Testis (tissue), 2 donors: Measurements from ENCODE around the gene POLN.
"Not testable (repeated sequence)": the region's sequence is repeated elsewhere in the genome, so short reads cannot be mapped to it uniquely, and the experiment has no call there.

ENCODE experiments used
- POLR2A ChIP-seq: fragments of 450-650 bp; IDR thresholded peaks from one replicate; pipeline ENCODE4 v1.6.1; 2017; ENCODE audit warnings: antibody characterized with exemption, mild to moderate bottlenecking, moderate library complexity
- TF ChIP-seq, protein P1 (sequence below), 3 experiments: fragments of 450-650 bp in 2 of 3; fragments of 200-600 bp in 1 of 3; sonication (generic) in 1 of 3; IDR thresholded peaks; one replicate each; pipeline ENCODE4 v1.5.1; 2016 to 2019; ENCODE audit warnings: antibody characterized with exemption in 3 of 3, mild to moderate bottlenecking in 2 of 3, moderate library complexity in 1 of 3

- TF ChIP-seq, protein P1, sequence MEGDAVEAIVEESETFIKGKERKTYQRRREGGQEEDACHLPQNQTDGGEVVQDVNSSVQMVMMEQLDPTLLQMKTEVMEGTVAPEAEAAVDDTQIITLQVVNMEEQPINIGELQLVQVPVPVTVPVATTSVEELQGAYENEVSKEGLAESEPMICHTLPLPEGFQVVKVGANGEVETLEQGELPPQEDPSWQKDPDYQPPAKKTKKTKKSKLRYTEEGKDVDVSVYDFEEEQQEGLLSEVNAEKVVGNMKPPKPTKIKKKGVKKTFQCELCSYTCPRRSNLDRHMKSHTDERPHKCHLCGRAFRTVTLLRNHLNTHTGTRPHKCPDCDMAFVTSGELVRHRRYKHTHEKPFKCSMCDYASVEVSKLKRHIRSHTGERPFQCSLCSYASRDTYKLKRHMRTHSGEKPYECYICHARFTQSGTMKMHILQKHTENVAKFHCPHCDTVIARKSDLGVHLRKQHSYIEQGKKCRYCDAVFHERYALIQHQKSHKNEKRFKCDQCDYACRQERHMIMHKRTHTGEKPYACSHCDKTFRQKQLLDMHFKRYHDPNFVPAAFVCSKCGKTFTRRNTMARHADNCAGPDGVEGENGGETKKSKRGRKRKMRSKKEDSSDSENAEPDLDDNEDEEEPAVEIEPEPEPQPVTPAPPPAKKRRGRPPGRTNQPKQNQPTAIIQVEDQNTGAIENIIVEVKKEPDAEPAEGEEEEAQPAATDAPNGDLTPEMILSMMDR (IDR thresholded peaks at IDR 0.05) = not testable (repeated sequence)
- not testable (repeated sequence) for TF ChIP-seq POLR2A
Measured at GRCh38 chr4:2031161-2031560, 210.8 kb downstream of the POLN start.
